ENCODE data around the gene SLIT3.

Gene SLIT3

DNA sequence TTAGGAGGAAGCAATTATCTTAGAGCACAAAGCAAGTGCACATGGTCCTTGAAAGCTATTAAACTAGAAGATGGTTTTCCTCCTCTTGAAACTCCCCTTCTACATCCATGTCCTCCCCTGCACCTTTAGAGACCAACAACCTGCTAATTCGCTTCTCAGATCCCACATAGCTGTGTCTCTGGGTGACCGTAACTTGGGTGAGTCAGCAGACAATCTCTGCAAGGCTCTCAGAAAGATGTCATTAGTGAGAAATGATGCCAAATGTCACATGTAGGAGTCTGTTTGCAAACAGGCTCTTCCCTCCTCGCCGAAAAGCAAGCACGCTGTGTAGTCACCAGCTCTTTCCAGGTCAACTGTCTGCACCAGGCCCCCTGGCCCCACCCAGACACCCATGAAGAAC lies 291.8 kb downstream of the SLIT3 start:
- no peak overlapping the region for H3K4me3 ChIP-seq (ENCODE audit: low read depth, low read length)
- DNase-seq (ENCODE audit: low read depth): no peak
- TF ChIP-seq, protein P1, sequence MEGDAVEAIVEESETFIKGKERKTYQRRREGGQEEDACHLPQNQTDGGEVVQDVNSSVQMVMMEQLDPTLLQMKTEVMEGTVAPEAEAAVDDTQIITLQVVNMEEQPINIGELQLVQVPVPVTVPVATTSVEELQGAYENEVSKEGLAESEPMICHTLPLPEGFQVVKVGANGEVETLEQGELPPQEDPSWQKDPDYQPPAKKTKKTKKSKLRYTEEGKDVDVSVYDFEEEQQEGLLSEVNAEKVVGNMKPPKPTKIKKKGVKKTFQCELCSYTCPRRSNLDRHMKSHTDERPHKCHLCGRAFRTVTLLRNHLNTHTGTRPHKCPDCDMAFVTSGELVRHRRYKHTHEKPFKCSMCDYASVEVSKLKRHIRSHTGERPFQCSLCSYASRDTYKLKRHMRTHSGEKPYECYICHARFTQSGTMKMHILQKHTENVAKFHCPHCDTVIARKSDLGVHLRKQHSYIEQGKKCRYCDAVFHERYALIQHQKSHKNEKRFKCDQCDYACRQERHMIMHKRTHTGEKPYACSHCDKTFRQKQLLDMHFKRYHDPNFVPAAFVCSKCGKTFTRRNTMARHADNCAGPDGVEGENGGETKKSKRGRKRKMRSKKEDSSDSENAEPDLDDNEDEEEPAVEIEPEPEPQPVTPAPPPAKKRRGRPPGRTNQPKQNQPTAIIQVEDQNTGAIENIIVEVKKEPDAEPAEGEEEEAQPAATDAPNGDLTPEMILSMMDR (IDR thresholded peaks at IDR 0.05; ENCODE audit: control insufficient read depth, extremely low read depth, insufficient read depth): no peak

DNA sequence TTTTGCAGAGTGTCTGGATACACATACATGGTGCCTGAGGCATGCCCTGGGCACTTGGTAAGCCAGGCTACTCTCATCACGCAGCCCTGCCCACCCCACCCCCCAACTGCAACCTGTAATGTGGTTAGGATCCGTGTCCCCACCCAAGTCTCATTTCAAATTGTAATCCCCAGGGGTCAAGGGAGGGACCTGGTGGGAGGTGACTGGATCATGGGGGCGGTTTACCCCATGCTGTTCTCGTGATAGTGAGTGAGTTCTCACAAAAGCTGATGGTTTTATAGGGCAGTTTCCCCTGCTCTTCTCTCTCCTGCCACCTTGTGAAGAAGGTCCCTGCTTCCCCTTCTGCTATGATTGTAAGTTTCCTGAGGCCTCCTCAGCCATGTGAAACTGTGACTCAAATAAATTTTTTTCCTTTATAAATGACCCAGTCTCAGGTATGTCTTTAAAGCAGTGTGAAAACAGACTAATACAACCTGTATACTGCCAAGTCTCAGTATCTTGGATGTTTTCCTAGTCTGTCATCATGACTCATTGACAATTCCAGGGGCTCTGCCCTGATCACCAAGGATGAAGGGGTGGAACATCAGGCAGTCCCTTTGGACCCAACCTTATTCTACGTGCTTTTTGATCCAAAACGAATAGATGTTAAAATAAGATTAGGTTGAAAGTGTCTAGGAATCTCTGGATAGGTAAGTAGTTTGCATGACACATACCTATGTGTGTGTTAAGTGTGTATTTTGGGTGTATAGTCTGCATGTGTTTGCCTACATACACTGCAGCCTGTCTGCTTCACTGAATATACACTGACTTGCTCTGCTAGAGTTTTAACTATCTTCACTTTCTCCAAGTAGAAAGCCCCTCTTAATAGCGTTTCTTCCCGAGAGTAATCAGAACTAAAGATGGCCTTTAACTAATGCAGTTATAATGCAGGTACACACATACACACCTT lies 293.8 kb downstream of the SLIT3 start:
- H3K4me3 ChIP-seq (ENCODE audit: low read depth, low read length): no peak overlapping the region
- TF ChIP-seq, protein P1 (IDR thresholded peaks at IDR 0.05; ENCODE audit: control insufficient read depth, extremely low read depth, insufficient read depth): no peak
- no peak for DNase-seq (ENCODE audit: low read depth)

DNA sequence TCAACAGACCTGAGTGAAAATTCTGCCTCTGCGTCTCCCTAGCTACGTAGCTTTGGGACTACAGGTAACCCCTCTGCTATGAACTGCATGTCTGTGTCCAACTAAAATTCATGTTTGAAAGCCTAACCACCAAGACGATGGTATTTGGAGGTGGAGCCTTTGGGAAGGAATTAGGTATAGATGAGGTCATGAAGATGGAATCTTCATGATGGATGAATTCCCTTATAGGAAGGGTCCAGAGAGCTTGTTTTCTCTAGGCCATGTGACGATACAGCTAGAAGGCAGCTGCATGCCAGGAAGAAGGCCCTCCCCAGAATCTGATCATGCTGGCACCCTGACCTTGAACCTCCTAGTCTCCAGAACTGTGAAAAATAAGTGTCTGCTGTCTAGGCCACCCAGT lies 296.4 kb downstream of the SLIT3 start:
- H3K4me3 ChIP-seq (ENCODE audit: low read depth, low read length): no peak overlapping the region
- TF ChIP-seq, protein P1 (IDR thresholded peaks at IDR 0.05; ENCODE audit: control insufficient read depth, extremely low read depth, insufficient read depth): no peak
- DNase-seq (ENCODE audit: low read depth): no peak

DNA sequence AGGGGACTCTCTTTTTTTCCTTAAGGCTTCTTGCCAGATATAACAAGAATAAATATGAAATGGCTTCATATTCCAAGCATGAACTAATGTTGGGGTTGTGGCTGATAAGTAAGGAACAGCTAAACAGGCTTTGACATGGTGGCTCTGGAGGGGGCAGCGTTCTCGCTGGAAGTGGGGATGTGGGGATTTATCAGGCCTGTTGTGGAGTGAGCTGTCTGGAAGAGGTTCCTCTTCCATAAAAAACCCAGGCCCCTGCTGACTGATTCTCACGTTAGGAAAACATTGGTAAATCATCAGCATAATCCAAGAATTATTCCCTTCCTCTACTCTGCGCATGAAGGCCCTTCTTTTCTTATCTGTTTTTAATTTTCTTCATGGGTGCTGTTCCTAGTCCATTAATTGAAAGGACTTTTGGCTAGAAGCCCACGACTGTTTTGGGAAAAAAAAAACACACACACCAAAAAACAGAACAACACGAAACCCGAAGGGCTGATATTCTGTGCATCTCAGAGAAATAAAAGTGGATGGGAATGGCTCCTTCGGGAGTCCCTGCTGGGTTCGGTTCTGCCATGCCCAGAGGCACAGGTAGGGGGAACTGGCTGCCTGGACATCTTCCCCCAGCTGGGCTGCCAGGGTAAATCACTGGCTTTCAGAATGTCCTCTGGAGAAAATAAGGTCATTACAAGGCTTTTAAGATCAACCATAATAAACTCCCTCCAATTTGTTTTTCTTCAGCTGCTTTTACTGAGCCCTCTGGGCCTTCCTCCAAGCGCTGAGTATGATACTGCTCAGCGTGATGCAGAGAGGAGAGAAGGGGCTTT lies 297.0 kb downstream of the SLIT3 start:
- DNase-seq (ENCODE audit: low read depth): no peak

DNA sequence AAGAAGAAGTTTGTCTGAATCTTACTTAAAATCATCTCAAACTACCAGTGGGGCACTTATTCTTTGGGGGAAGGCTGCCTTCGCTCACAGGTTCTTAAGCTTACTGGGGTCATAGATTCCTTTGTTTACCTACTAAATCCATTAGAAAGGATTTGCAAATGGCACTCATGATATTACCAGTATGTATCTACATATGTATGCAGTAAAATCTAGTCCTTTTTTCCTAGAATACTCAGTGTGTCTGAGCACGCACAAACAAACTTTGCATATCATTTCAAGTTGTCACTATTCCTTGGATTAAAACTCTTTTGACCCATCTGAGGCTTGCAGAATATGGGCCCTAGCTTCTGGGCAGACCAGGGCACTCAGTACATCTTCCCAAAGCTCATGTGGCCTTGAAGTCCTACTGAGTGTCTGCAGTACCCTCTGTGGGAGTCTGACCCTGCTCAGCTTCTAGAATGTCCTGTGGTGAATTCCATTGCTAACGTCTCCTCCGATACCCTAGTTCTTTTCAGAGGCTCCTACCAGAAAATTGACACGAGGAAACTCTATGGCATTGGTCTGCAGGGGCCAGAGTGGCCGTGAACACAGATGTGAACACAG lies 297.9 kb downstream of the SLIT3 start:
- H3K4me3 ChIP-seq (ENCODE audit: low read depth, low read length): no peak overlapping the region
- TF ChIP-seq, protein P1 (IDR thresholded peaks at IDR 0.05; ENCODE audit: control insufficient read depth, extremely low read depth, insufficient read depth): no peak
- no peak for DNase-seq (ENCODE audit: low read depth)

More for the DNA sequence above, 297.0 kb downstream of the SLIT3 start:
- TF ChIP-seq, protein P1 (IDR thresholded peaks at IDR 0.05; ENCODE audit: control insufficient read depth, extremely low read depth, insufficient read depth): peak; percentile 41
- no peak overlapping the region for H3K4me3 ChIP-seq (ENCODE audit: low read depth, low read length)

DNA sequence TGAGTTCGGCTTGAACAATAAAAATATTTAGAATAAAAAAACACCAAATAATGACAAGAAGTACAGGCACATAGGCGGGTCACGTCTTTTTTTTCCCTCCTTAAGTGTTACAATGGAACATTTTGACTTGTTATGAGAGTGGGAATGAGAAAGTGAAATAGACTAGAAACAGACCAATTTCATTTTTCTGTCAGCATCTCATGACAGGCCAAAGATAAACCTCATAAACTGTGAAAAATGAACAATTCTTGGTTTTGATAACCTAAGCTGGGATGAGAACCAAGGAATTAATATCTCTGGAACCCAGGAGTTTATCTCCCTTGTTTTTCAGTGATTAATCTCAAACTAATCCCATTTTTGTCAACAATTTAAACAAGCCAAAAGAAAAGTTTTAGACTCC lies 299.5 kb downstream of the SLIT3 start:
- H3K4me3 ChIP-seq (ENCODE audit: low read depth, low read length): no peak overlapping the region
- no peak for DNase-seq (ENCODE audit: low read depth)
- TF ChIP-seq, protein P1 (IDR thresholded peaks at IDR 0.05; ENCODE audit: control insufficient read depth, extremely low read depth, insufficient read depth): no peak
